Measurements from ENCODE around the gene CACNA2D2.

GRCh38 chr3:50473768-50474167 lies 29.7 kb downstream of the CACNA2D2 start:
- TF ChIP-seq RAD21 (CRISPR knock-in tag; IDR thresholded peaks at IDR 0.05) (no peak), SIX1 (CRISPR knock-in tag; IDR thresholded peaks at IDR 0.05; ENCODE audit: borderline replicate concordance) (no peak), CTCF (CRISPR knock-in tag; IDR thresholded peaks at IDR 0.05) (no peak), POLR2AphosphoS2 (IDR thresholded peaks at IDR 0.05; ENCODE audit: low read depth, low read length) (no peak), AHR (CRISPR knock-in tag; IDR thresholded peaks at IDR 0.05) (no peak), JUN (CRISPR knock-in tag; IDR thresholded peaks at IDR 0.05) (no peak), ZBTB7A (CRISPR knock-in tag; IDR thresholded peaks at IDR 0.05) (no peak), FOXJ3 (CRISPR knock-in tag; IDR thresholded peaks at IDR 0.05; ENCODE audit: borderline replicate concordance) (no peak), REXO4 (CRISPR knock-in tag; IDR thresholded peaks at IDR 0.05; ENCODE audit: borderline replicate concordance) (no peak), KLF6 (CRISPR knock-in tag; IDR thresholded peaks at IDR 0.05) (no peak), GABPA (IDR thresholded peaks at IDR 0.05; ENCODE audit: low read depth, low read length) (no peak), GABPA (CRISPR knock-in tag; IDR thresholded peaks at IDR 0.05; ENCODE audit: low read depth) (no peak)

Data from HepG2 (cell line).